DND-41 (cell line): ENCODE data around the gene GPATCH8.
A peak's percentile ranks its signal among the peaks of the same experiment; 100 is the strongest.
"Not testable (repeated sequence)": the region's sequence is repeated elsewhere in the genome, so short reads cannot be mapped to it uniquely, and the experiment has no call there.

Experiments used
- ATAC-seq: fragments of 200-7000 bp; cut with Tn5 transposase; 3 replicates; pipeline ENCODE4 v1.9.1; 2021; ENCODE audit warnings: low read depth; ENCODE audit not compliant: insufficient read depth
- DNase-seq: peaks from one replicate; pipeline ENCODE4 v3.0.0-alpha.2; 2020
- H2AFZ ChIP-seq: 2 replicates; pipeline ENCODE4 v1.6.0; 2012; ENCODE audit warnings: low read depth, low read length
- H3K27ac ChIP-seq: 2 replicates; pipeline ENCODE4 v1.5.1; 2012; ENCODE audit warnings: low read length, inconsistent platforms
- H3K27me3 ChIP-seq: fragments of 200-600 bp; sonication (generic); 2 replicates; pipeline ENCODE4 v1.6.0; 2012; ENCODE audit warnings: low read length, mild to moderate bottlenecking, inconsistent platforms; ENCODE audit not compliant: insufficient read depth, poor library complexity
- H3K36me3 ChIP-seq: 2 replicates; pipeline ENCODE4 v1.5.1; 2012; ENCODE audit warnings: low read length, inconsistent platforms; ENCODE audit not compliant: insufficient read depth
- H3K4me1 ChIP-seq: 2 replicates; pipeline ENCODE4 v1.5.1; 2012; ENCODE audit warnings: mild to moderate bottlenecking, low read length; ENCODE audit not compliant: insufficient read depth
- H3K4me2 ChIP-seq: 2 replicates; pipeline ENCODE4 v1.6.0; 2012; ENCODE audit warnings: mild to moderate bottlenecking, moderate library complexity, low read length, inconsistent platforms; ENCODE audit not compliant: insufficient read depth
- H3K4me3 ChIP-seq, 2 experiments: fragments of 200-600 bp in 1 of 2; shearing (Covaris generic) in 1 of 2; 2 replicates each; pipeline ENCODE4 v1.5.1; 2012 to 2016; ENCODE audit warnings: inconsistent platforms in 2 of 2, low read length in 2 of 2, mild to moderate bottlenecking in 2 of 2, low read depth in 1 of 2, moderate library complexity in 1 of 2
- H3K79me2 ChIP-seq: 2 replicates; pipeline ENCODE4 v1.6.0; 2012; ENCODE audit warnings: low read length, inconsistent platforms; ENCODE audit not compliant: insufficient read depth
- H3K9ac ChIP-seq: 2 replicates; pipeline ENCODE4 v1.6.0; 2012; ENCODE audit warnings: low read depth, mild to moderate bottlenecking, inconsistent platforms, low read length, moderate library complexity
- H3K9me3 ChIP-seq: 2 replicates; pipeline ENCODE4 v1.5.1; 2012; ENCODE audit warnings: low read length, moderate library complexity, mild to moderate bottlenecking, inconsistent platforms; ENCODE audit not compliant: insufficient read depth, severe bottlenecking
- H4K20me1 ChIP-seq: 2 replicates; pipeline ENCODE4 v1.6.0; 2012; ENCODE audit warnings: low read length; ENCODE audit not compliant: insufficient read depth
- CTCF ChIP-seq: IDR thresholded peaks from 2 replicates; pipeline ENCODE4 v1.5.1; 2012; ENCODE audit warnings: borderline replicate concordance, low read length, moderate library complexity, mild to moderate bottlenecking; ENCODE audit not compliant: poor library complexity, severe bottlenecking; ENCODE audit errors: extremely low read depth
- EZH2 ChIP-seq: IDR thresholded peaks from 3 replicates; pipeline ENCODE4 v1.6.1; 2012; ENCODE audit warnings: borderline replicate concordance, low read depth, mild to moderate bottlenecking, moderate library complexity, low read length, inconsistent platforms; ENCODE audit not compliant: severe bottlenecking

The GPATCH8 gene

GRCh38 chr17:44372036-44372435 lies 131.2 kb downstream of the GPATCH8 start:
- no peaks in the 10 kb centered on the region for H3K4me1 ChIP-seq
- TF ChIP-seq CTCF (no peak), EZH2 (no peak)
- ATAC-seq, result no peak
- no peak for DNase-seq
- no peak overlapping the region for H3K4me2 ChIP-seq
- no peak overlapping the region for H3K27ac ChIP-seq
- H3K27me3 ChIP-seq, result no peaks in the 10 kb centered on the region
- H3K36me3 ChIP-seq, result no peaks in the 10 kb centered on the region
- H3K9ac ChIP-seq, result no peak overlapping the region
- H3K9me3 ChIP-seq, result no peaks in the 10 kb centered on the region
- H3K79me2 ChIP-seq, result no peaks in the 10 kb centered on the region
- H4K20me1 ChIP-seq, result no peaks in the 10 kb centered on the region
- no peak overlapping the region for H3K4me3 ChIP-seq
- H2AFZ ChIP-seq, result no peak overlapping the region; the same call in 1 of the 2 replicates

- not testable (repeated sequence) for H3K4me2 ChIP-seq, ATAC-seq, H3K4me3 ChIP-seq, H3K79me2 ChIP-seq, H3K27ac ChIP-seq, H2AFZ ChIP-seq, H4K20me1 ChIP-seq, H3K36me3 ChIP-seq, H3K27me3 ChIP-seq, H3K4me1 ChIP-seq, H3K9ac ChIP-seq, H3K9me3 ChIP-seq
- peak; percentile 34 for DNase-seq
Measured at GRCh38 chr17:44369414-44370023, 133.7 kb downstream of the GPATCH8 start.

- H3K9ac ChIP-seq, H3K4me2 ChIP-seq, H3K9me3 ChIP-seq, H3K4me3 ChIP-seq, H3K4me1 ChIP-seq, H3K27ac ChIP-seq, H3K79me2 ChIP-seq, H3K36me3 ChIP-seq, ATAC-seq, H3K27me3 ChIP-seq, H4K20me1 ChIP-seq, DNase-seq, H2AFZ ChIP-seq: not testable (repeated sequence)
Measured at GRCh38 chr17:44368391-44369243, 134.6 kb downstream of the GPATCH8 start.

GRCh38 chr17:44367231-44367979 lies 135.8 kb downstream of the GPATCH8 start:
- Histone ChIP-seq H3K4me2 (no peak overlapping the region), H3K36me3 (no peaks in the 10 kb centered on the region), H3K27ac (no peak overlapping the region), H3K79me2 (peaks cover 5% of the 10 kb centered on the region; the same call in 1 of the 2 replicates), H3K4me1 (peaks cover 12% of the 10 kb centered on the region), H4K20me1 (peaks cover under 1% of the 10 kb centered on the region), H3K9me3 (no peaks in the 10 kb centered on the region), H3K9ac (no peak overlapping the region), H3K4me3 (no peak overlapping the region), H2AFZ (no peak overlapping the region), H3K27me3 (peaks cover 7% of the 10 kb centered on the region)
- no peak for ATAC-seq
- DNase-seq, result no peak
- no peak for TF ChIP-seq EZH2
- no peak for TF ChIP-seq CTCF

- H3K4me2 ChIP-seq, H3K9me3 ChIP-seq, DNase-seq, H3K36me3 ChIP-seq, H2AFZ ChIP-seq, H3K4me3 ChIP-seq, ATAC-seq, H3K27me3 ChIP-seq, H3K9ac ChIP-seq, H3K27ac ChIP-seq: not testable (repeated sequence)
- Histone ChIP-seq H3K4me1 (peaks cover 16% of the 10 kb centered on the region), H4K20me1 (peaks cover 23% of the 10 kb centered on the region), H3K79me2 (peaks cover 12% of the 10 kb centered on the region)
Measured at GRCh38 chr17:44365051-44365450, 138.2 kb downstream of the GPATCH8 start.
